Neutrophil (primary cell): Measurements from ENCODE around the gene ALDOA.

Experiments used
- H3K27ac ChIP-seq: fragments of 200-600 bp; sonication (generic); 2 replicates; pipeline ENCODE4 v1.5.1; 2016; ENCODE audit warnings: mild to moderate bottlenecking, moderate library complexity
- H3K27me3 ChIP-seq: fragments of 200-600 bp; sonication (generic); 2 replicates; pipeline ENCODE4 v1.6.0; 2016; ENCODE audit warnings: mild to moderate bottlenecking
- H3K36me3 ChIP-seq: fragments of 200-600 bp; sonication (generic); 2 replicates; pipeline ENCODE4 v1.5.1; 2017
- H3K4me1 ChIP-seq, 2 experiments: fragments of 200-600 bp in 1 of 2; sonication (generic) in 1 of 2; 1 replicate in 1 of 2; 2 replicates in 1 of 2; pipeline versions ENCODE4 v1.5.1 to v1.6.1; 2013 to 2016; ENCODE audit warnings: low read depth in 1 of 2, low read length in 1 of 2, mild to moderate bottlenecking in 1 of 2, moderate library complexity in 1 of 2; ENCODE audit not compliant: control insufficient read depth in 1 of 2, insufficient read depth in 1 of 2
- H3K4me3 ChIP-seq, 2 experiments: fragments of 200-600 bp in 1 of 2; sonication (generic) in 1 of 2; 1 replicate in 1 of 2; 2 replicates in 1 of 2; pipeline ENCODE4 v1.5.1; 2013 to 2016; ENCODE audit warnings: low read depth in 1 of 2, low read length in 1 of 2, mild to moderate bottlenecking in 1 of 2, moderate library complexity in 1 of 2
- H3K9me3 ChIP-seq: fragments of 200-600 bp; sonication (generic); 2 replicates; pipeline ENCODE4 v1.5.1; 2016
- TF ChIP-seq, protein P1 (sequence below): fragments of 200-600 bp; sonication (generic); IDR thresholded peaks from 2 replicates; pipeline ENCODE4 v1.5.1; 2016; ENCODE audit warnings: antibody characterized with exemption

The ALDOA gene

DNA sequence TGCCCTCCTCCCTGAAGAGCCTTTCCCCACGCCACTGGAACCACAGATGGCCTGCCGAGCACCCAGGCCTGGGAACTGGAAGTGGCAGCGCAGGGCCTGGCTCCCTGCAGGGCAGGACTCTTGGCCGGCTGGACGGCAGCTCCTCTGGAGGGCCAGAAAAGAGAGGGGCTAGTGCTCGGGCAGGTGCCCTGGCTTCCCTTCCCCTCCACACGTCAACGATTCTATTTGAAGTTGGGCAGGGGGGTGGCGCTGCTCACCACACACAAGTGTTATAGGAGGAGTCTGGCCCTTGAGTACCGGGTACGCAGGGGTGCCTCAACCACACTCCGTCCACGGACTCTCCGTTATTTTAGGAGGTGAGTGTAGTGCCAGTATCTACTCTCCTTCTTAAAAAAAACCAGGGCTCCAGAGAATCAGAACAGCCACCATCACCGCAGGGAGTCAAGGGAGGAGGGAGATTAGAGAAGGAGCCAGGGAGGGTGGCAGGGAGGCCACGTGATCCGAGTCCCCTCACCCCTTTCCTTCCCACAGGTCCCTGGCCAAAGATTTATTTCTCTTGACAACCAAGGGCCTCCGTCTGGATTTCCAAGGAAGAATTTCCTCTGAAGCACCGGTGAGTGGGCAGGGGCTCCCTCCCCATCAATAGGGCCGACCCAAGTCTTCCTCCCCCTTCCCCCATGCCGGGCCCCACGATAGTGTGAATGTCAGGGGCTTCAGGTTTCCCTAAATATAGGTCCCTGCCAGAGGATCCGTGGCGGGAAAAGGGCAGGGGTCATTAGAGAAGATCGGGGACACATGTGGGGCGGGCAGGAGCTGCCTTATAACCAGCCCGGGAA, 1.4 kb upstream of the ALDOA start:
- Histone ChIP-seq H3K9me3 (no peaks in the 10 kb centered on the region), H3K27me3 (no peaks in the 10 kb centered on the region), H3K4me1 (peaks cover 45 to 53% of the 10 kb centered on the region in 2 experiments), H3K36me3 (peaks cover 22% of the 10 kb centered on the region), H3K27ac (peak overlapping the region; percentile 99), H3K4me3 (peak overlapping the region; percentile 96 to 100)
- TF ChIP-seq, protein P1, sequence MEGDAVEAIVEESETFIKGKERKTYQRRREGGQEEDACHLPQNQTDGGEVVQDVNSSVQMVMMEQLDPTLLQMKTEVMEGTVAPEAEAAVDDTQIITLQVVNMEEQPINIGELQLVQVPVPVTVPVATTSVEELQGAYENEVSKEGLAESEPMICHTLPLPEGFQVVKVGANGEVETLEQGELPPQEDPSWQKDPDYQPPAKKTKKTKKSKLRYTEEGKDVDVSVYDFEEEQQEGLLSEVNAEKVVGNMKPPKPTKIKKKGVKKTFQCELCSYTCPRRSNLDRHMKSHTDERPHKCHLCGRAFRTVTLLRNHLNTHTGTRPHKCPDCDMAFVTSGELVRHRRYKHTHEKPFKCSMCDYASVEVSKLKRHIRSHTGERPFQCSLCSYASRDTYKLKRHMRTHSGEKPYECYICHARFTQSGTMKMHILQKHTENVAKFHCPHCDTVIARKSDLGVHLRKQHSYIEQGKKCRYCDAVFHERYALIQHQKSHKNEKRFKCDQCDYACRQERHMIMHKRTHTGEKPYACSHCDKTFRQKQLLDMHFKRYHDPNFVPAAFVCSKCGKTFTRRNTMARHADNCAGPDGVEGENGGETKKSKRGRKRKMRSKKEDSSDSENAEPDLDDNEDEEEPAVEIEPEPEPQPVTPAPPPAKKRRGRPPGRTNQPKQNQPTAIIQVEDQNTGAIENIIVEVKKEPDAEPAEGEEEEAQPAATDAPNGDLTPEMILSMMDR, result no peak

GRCh38 chr16:30064729-30065101, 845 bp upstream of the ALDOA start:
- H3K9me3 ChIP-seq, result no peaks in the 10 kb centered on the region
- peak overlapping the region; percentile 96 to 100 for H3K4me3 ChIP-seq
- no peaks in the 10 kb centered on the region for H3K27me3 ChIP-seq
- TF ChIP-seq, protein P1, result no peak
- H3K36me3 ChIP-seq, result peaks cover 28% of the 10 kb centered on the region
- peaks cover 51 to 59% of the 10 kb centered on the region in 2 experiments for H3K4me1 ChIP-seq
- H3K27ac ChIP-seq, result peak overlapping the region; percentile 99

DNA sequence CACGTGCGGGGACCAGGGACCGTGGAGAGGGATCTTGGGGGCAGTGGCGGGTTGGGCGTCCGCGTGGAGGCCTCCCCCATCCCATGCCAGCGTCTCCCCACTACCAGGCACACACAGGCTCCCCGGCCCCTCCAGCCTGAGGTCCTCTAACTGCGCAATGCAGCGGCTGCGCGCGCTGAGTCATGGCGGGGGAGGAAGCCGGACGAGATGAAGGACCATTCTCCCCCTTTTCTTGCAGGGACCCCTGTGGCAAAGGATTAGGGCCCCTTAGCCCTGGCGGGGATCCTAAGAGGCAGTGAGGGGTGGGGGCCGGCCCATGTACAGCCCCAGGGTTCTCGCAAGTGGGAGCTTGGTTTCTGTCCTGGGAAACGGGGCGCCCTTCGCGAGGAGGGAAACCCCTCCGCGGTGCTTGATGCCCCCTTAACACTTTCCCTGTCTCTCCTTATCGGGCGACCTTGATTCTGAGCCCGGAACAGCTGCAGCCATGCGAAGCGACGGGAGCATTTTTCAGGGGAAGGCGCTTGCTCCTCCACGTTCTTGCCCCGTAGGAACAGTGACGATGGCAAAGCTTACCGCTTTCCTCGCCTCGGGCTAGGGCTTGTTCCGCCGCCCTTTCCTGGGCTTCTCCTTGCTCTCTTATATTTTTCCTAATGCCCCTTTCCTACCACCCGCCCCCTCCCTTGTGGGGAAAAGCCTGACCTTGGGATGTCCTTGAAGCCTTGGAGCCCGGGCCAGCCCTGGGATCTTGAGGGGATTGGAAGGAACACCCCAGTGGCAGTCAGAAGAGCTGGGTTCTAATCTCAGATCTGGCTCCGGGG, 592 bp downstream of the ALDOA start:
- peak overlapping the region; percentile 99 for H3K27ac ChIP-seq
- H3K4me1 ChIP-seq, result peaks cover 58 to 69% of the 10 kb centered on the region in 2 experiments
- no peaks in the 10 kb centered on the region for H3K27me3 ChIP-seq
- H3K36me3 ChIP-seq, result peaks cover 43% of the 10 kb centered on the region
- H3K9me3 ChIP-seq, result no peaks in the 10 kb centered on the region
- TF ChIP-seq, protein P1, result no peak
- peak overlapping the region; percentile 96 to 100 for H3K4me3 ChIP-seq

GRCh38 chr16:30066761-30067583, 1.4 kb downstream of the ALDOA start:
- TF ChIP-seq, protein P1, result no peak
- H3K27ac ChIP-seq, result peak overlapping the region; percentile 99
- H3K4me1 ChIP-seq, result peaks cover 58 to 69% of the 10 kb centered on the region in 2 experiments
- H3K9me3 ChIP-seq, result no peaks in the 10 kb centered on the region
- H3K27me3 ChIP-seq, result no peaks in the 10 kb centered on the region
- H3K36me3 ChIP-seq, result peaks cover 51% of the 10 kb centered on the region
- H3K4me3 ChIP-seq, result peak overlapping the region; percentile 96 to 100

DNA sequence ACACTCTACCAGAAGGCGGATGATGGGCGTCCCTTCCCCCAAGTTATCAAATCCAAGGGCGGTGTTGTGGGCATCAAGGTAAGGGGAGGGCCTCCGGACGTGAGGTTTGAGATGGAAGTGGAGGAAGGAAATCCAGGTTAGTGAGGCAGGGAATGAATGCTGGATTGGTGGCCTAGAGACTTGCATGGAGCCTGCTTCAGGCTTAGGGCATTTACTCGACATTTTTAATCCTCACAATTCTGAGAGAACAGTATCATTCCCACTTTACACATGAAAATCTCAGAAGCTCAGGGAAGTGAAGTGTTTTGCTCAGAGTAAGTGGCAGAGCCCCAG, 2.0 kb downstream of the ALDOA start:
- Histone ChIP-seq H3K36me3 (peaks cover 57% of the 10 kb centered on the region), H3K27ac (peak overlapping the region; percentile 99), H3K4me3 (peak overlapping the region; percentile 96 to 100)

More for the DNA sequence above, 2.0 kb downstream of the ALDOA start:
- H3K4me1 ChIP-seq, result peaks cover 58 to 69% of the 10 kb centered on the region in 2 experiments
- no peaks in the 10 kb centered on the region for H3K9me3 ChIP-seq
- TF ChIP-seq, protein P1, result no peak
- no peaks in the 10 kb centered on the region for H3K27me3 ChIP-seq
